WERI-Rb-1 (cell line): ENCODE measurements around the gene B4GALNT3.

Source experiments
- DNase-seq: peaks from one replicate; pipeline ENCODE4 v3.0.0-alpha.2; 2020
- H3K27ac ChIP-seq: fragments of 250-450 bp; sonication (Bioruptor Pico); 2 replicates; pipeline ENCODE4 v1.5.1; 2020; ENCODE audit warnings: mild to moderate bottlenecking, moderate library complexity
- H3K27me3 ChIP-seq: fragments of 250-450 bp; sonication (Bioruptor Pico); 2 replicates; pipeline ENCODE4 v1.5.1; 2021; ENCODE audit warnings: mild to moderate bottlenecking, low read depth, moderate library complexity; ENCODE audit not compliant: insufficient read depth, severe bottlenecking
- H3K36me3 ChIP-seq: fragments of 250-450 bp; sonication (Bioruptor Pico); 2 replicates; pipeline ENCODE4 v1.5.1; 2020; ENCODE audit warnings: mild to moderate bottlenecking, moderate library complexity
- H3K4me3 ChIP-seq: 2 replicates; pipeline ENCODE4 v1.5.1; 2011; ENCODE audit warnings: low read depth, mild to moderate bottlenecking, control low read depth, low read length
- H3K9me3 ChIP-seq: fragments of 250-450 bp; sonication (Bioruptor Pico); 2 replicates; pipeline ENCODE4 v1.5.1; 2021; ENCODE audit warnings: mild to moderate bottlenecking, moderate library complexity; ENCODE audit not compliant: severe bottlenecking
- CTCF ChIP-seq: IDR thresholded peaks from 2 replicates; pipeline ENCODE4 v1.5.1; 2011; ENCODE audit warnings: low read depth, mild to moderate bottlenecking, control low read depth, inconsistent platforms, low read length

Gene B4GALNT3

GRCh38 chr12:586318-587071 lies 126.8 kb downstream of the B4GALNT3 start:
- peaks cover 2% of the 10 kb centered on the region for H3K9me3 ChIP-seq
- DNase-seq, result no peak
- H3K36me3 ChIP-seq, result no peaks in the 10 kb centered on the region
- TF ChIP-seq CTCF, result no peak
- H3K27me3 ChIP-seq, result no peaks in the 10 kb centered on the region
- no peak overlapping the region for H3K4me3 ChIP-seq
- H3K27ac ChIP-seq, result no peak overlapping the region

- no peak for DNase-seq
- H3K4me3 ChIP-seq, result no peak overlapping the region
- no peaks in the 10 kb centered on the region for H3K27me3 ChIP-seq
- no peaks in the 10 kb centered on the region for H3K36me3 ChIP-seq
- TF ChIP-seq CTCF, result no peak
- H3K27ac ChIP-seq, result no peak overlapping the region
- peaks cover 2% of the 10 kb centered on the region for H3K9me3 ChIP-seq
Observed at GRCh38 chr12:587132-588023, 127.6 kb downstream of the B4GALNT3 start.

DNA sequence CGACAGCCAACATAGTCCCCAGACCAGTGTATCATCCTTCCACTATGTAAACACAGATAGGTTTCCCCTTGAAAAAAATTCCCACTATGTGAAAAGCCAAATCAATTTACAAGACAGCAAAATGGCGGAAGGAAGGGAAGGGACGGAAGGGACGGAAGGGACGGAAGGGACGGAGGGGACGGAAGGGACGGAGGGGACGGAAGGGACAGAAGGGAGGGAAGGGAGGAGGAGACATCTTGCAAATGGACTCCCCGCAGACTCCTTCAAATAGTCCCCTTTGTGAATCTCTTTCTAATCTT lies 128.2 kb downstream of the B4GALNT3 start:
- H3K27me3 ChIP-seq, result no peaks in the 10 kb centered on the region
- peaks cover 2% of the 10 kb centered on the region for H3K9me3 ChIP-seq
- H3K36me3 ChIP-seq, result no peaks in the 10 kb centered on the region
- H3K4me3 ChIP-seq, result no peak overlapping the region
- DNase-seq, result no peak
- H3K27ac ChIP-seq, result no peak overlapping the region
- no peak for TF ChIP-seq CTCF

DNA sequence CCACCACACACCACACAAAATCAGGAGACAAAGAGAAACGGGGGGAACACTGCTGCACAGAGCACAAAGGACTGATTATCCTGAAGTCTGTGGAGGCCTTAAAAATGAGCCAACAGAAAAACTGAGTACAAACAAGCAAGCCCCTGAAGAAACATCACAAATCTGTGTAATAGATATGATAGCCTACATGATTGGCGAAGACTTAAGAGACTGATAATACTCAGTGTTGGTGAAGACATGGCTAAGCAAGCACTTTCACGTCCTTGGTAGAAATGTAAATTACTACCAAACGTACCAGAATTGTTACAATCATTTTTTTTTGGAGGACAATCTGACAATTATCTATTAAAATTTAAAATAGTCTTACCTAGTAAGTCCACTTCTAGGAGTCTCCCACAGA lies 128.9 kb downstream of the B4GALNT3 start:
- H3K9me3 ChIP-seq, result peaks cover 2% of the 10 kb centered on the region
- no peak overlapping the region for H3K4me3 ChIP-seq
- H3K36me3 ChIP-seq, result no peaks in the 10 kb centered on the region
- TF ChIP-seq CTCF, result no peak
- H3K27me3 ChIP-seq, result no peaks in the 10 kb centered on the region
- no peak for DNase-seq
- no peak overlapping the region for H3K27ac ChIP-seq

DNA sequence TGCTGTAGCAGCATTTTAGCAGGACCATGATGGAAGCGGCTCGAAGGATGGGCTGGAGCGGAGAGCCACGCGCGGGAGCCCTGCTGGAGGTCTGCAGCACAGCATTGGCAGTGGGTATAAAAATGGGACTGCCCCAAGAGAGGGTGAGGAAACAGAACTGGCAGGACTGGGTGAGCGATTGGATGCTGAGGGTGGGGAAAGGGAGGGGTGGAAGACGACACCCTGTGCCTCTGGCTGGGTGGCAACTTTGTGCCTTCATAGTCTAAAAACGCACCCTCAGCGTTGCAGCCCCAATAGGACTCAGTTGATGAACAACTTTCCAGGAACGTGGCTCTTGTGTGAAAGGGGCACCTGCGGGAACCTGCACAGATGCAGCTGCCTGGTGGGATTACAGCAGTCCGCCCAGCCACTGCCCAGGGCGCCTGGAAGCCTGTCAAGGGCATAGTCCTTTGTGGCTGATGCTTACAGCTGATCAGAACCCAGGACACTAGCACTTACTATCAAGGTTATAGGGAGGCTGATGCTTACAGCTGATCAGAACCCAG lies 130.5 kb downstream of the B4GALNT3 start:
- no peak overlapping the region for H3K27ac ChIP-seq

More for the DNA sequence above, 130.5 kb downstream of the B4GALNT3 start:
- Histone ChIP-seq H3K27me3 (no peaks in the 10 kb centered on the region), H3K4me3 (no peak overlapping the region), H3K36me3 (no peaks in the 10 kb centered on the region), H3K9me3 (peaks cover 2% of the 10 kb centered on the region)
- DNase-seq, result no peak
- no peak for TF ChIP-seq CTCF
